Measurements from ENCODE around the gene SPRED3.

SPRED3 gene

GRCh38 chr19:38441657-38442348, 53.3 kb downstream of the SPRED3 start:
- Mint-ChIP-seq H3K36me3 (ENCODE audit: low read depth) (peaks cover 4% of the 10 kb centered on the region), H3K27ac (peak overlapping the region; percentile 71), H3K4me1 (peaks cover 22% of the 10 kb centered on the region), H3K4me3 (peak overlapping the region; percentile 43), H3K9me3 (no peaks in the 10 kb centered on the region), H3K27me3 (ENCODE audit: low read depth, poor library complexity) (peaks cover 9% of the 10 kb centered on the region)
- DNase-seq: peak; percentile 35
- TF ChIP-seq CTCF (IDR thresholded peaks at IDR 0.05): no peak

GRCh38 chr19:38442736-38443135, 54.2 kb downstream of the SPRED3 start:
- Mint-ChIP-seq H3K27ac (peak overlapping the region; percentile 50), H3K27me3 (ENCODE audit: low read depth, poor library complexity) (peaks cover 9% of the 10 kb centered on the region), H3K9me3 (no peaks in the 10 kb centered on the region), H3K4me3 (no peak overlapping the region), H3K36me3 (ENCODE audit: low read depth) (peaks cover 4% of the 10 kb centered on the region), H3K4me1 (peaks cover 22% of the 10 kb centered on the region)
- no peak for DNase-seq
- no peak for TF ChIP-seq CTCF (IDR thresholded peaks at IDR 0.05)

GRCh38 chr19:38443458-38443999, 55.0 kb downstream of the SPRED3 start:
- Mint-ChIP-seq H3K4me3 (no peak overlapping the region), H3K9me3 (no peaks in the 10 kb centered on the region), H3K27me3 (ENCODE audit: low read depth, poor library complexity) (peaks cover 9% of the 10 kb centered on the region), H3K4me1 (peaks cover 17% of the 10 kb centered on the region), H3K27ac (no peak overlapping the region), H3K36me3 (ENCODE audit: low read depth) (peaks cover 4% of the 10 kb centered on the region)
- no peak for DNase-seq
- TF ChIP-seq CTCF (IDR thresholded peaks at IDR 0.05): no peak

GRCh38 chr19:38444026-38444425, 55.5 kb downstream of the SPRED3 start:
- H3K9me3 Mint-ChIP-seq: peaks cover 3% of the 10 kb centered on the region
- no peak overlapping the region for H3K27ac Mint-ChIP-seq
- H3K36me3 Mint-ChIP-seq (ENCODE audit: low read depth): peaks cover 4% of the 10 kb centered on the region
- TF ChIP-seq CTCF (IDR thresholded peaks at IDR 0.05): no peak
- no peak for DNase-seq
- H3K27me3 Mint-ChIP-seq (ENCODE audit: low read depth, poor library complexity): peaks cover 9% of the 10 kb centered on the region
- H3K4me1 Mint-ChIP-seq: peaks cover 17% of the 10 kb centered on the region
- H3K4me3 Mint-ChIP-seq: no peak overlapping the region

GRCh38 chr19:38445362-38445761, 56.9 kb downstream of the SPRED3 start:
- DNase-seq: no peak
- Mint-ChIP-seq H3K4me3 (no peak overlapping the region), H3K27me3 (ENCODE audit: low read depth, poor library complexity) (peaks cover 9% of the 10 kb centered on the region), H3K27ac (no peak overlapping the region), H3K4me1 (peaks cover 17% of the 10 kb centered on the region), H3K36me3 (ENCODE audit: low read depth) (peaks cover 4% of the 10 kb centered on the region), H3K9me3 (peaks cover 4% of the 10 kb centered on the region)
- TF ChIP-seq CTCF (IDR thresholded peaks at IDR 0.05): no peak

GRCh38 chr19:38448225-38448624, 59.7 kb downstream of the SPRED3 start:
- no peak overlapping the region for H3K4me3 Mint-ChIP-seq
- no peak for DNase-seq
- no peak for TF ChIP-seq CTCF (IDR thresholded peaks at IDR 0.05)
- H3K27ac Mint-ChIP-seq: no peak overlapping the region
- no peaks in the 10 kb centered on the region for H3K4me1 Mint-ChIP-seq
- H3K9me3 Mint-ChIP-seq: peaks cover 4% of the 10 kb centered on the region
- H3K27me3 Mint-ChIP-seq (ENCODE audit: low read depth, poor library complexity): peaks cover 5% of the 10 kb centered on the region
- H3K36me3 Mint-ChIP-seq (ENCODE audit: low read depth): peaks cover 17% of the 10 kb centered on the region
